ENCODE results near the gene MED20.

DNA sequence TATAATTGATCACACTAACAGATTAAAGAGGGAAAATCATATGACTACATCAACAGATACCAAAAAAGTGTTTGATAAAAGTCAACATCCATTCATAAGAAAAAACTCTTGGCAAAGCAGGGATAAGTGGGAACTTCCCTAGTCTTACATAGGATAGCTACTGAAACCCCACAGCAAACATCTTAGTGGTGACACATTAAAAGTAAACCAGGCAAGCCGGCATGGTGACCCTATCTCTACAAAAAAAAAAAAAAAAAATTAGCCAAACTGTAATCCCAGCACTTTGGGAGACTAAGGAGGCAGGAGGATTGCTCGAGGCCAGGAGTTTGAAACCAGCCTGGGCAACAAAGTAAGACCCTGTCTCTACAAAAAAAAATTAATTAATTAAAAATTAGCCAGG, 34.5 kb upstream of the MED20 start:
- TF ChIP-seq POLR2A (IDR thresholded peaks at IDR 0.05; ENCODE audit: low read length) = no peak
- TF ChIP-seq EP300 (IDR thresholded peaks at IDR 0.05) = no peak
- TF ChIP-seq, protein P1, sequence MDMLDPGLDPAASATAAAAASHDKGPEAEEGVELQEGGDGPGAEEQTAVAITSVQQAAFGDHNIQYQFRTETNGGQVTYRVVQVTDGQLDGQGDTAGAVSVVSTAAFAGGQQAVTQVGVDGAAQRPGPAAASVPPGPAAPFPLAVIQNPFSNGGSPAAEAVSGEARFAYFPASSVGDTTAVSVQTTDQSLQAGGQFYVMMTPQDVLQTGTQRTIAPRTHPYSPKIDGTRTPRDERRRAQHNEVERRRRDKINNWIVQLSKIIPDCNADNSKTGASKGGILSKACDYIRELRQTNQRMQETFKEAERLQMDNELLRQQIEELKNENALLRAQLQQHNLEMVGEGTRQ (IDR thresholded peaks at IDR 0.05) = no peak
- no peak for TF ChIP-seq POLR2AphosphoS2 (conservative IDR thresholded peaks at IDR 0.05; ENCODE audit: low read length)
- TF ChIP-seq BHLHE40 (IDR thresholded peaks at IDR 0.05; ENCODE audit: low read depth, low read length) = no peak
- TF ChIP-seq, protein P2, sequence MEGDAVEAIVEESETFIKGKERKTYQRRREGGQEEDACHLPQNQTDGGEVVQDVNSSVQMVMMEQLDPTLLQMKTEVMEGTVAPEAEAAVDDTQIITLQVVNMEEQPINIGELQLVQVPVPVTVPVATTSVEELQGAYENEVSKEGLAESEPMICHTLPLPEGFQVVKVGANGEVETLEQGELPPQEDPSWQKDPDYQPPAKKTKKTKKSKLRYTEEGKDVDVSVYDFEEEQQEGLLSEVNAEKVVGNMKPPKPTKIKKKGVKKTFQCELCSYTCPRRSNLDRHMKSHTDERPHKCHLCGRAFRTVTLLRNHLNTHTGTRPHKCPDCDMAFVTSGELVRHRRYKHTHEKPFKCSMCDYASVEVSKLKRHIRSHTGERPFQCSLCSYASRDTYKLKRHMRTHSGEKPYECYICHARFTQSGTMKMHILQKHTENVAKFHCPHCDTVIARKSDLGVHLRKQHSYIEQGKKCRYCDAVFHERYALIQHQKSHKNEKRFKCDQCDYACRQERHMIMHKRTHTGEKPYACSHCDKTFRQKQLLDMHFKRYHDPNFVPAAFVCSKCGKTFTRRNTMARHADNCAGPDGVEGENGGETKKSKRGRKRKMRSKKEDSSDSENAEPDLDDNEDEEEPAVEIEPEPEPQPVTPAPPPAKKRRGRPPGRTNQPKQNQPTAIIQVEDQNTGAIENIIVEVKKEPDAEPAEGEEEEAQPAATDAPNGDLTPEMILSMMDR (IDR thresholded peaks at IDR 0.05) = no peak
- TF ChIP-seq, protein P3, sequence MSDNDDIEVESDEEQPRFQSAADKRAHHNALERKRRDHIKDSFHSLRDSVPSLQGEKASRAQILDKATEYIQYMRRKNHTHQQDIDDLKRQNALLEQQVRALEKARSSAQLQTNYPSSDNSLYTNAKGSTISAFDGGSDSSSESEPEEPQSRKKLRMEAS (IDR thresholded peaks at IDR 0.05) = no peak

All from A549 (cell line).